Umbilical cord (tissue), 2 donors: ENCODE data around the gene MMP7. TPM values are rescaled to one million over a fixed set of nuclear protein-coding genes. Genes with fewer than 3 reads are reported as not detected.

Source experiments
- DNase-seq: peaks from one replicate; pipeline ENCODE4 v3.0.0-alpha.2; 2015; ENCODE audit warnings: low spot score
- total RNA-seq: library from RNA; depleted of rRNA; stranded (reverse); fragments of >200 nt; gene quantifications from one replicate; pipeline ENCODE4 v1.2.3, GENCODE V29; 2014; ENCODE audit warnings: low replicate concordance; ENCODE audit not compliant: insufficient read depth

The MMP7 gene
- 23.8 TPM for total RNA-seq

GRCh38 chr11:102530558-102530957, at the start of gene MMP7:
Gene MMP7, minus strand, starts transcription at chr11:102530747. Its CDS starts 47 bp downstream, at chr11:102530700.
- no peak for DNase-seq

GRCh38 chr11:102577723-102578122, 47.2 kb upstream of the MMP7 start:
- DNase-seq = no peak

GRCh38 chr11:102577182-102577581, 46.6 kb upstream of the MMP7 start:
- DNase-seq = no peak

- no peak for DNase-seq
Observed at GRCh38 chr11:102576350-102576749, 45.8 kb upstream of the MMP7 start.

- DNase-seq = no peak
Observed at GRCh38 chr11:102575012-102575411, 44.5 kb upstream of the MMP7 start.

GRCh38 chr11:102573851-102574250, 43.3 kb upstream of the MMP7 start:
- DNase-seq = no peak

GRCh38 chr11:102572554-102573220, 42.1 kb upstream of the MMP7 start:
- DNase-seq = no peak

- no peak for DNase-seq
Observed at GRCh38 chr11:102568851-102569250, 38.3 kb upstream of the MMP7 start.

GRCh38 chr11:102566112-102566511, 35.6 kb upstream of the MMP7 start:
- DNase-seq = no peak

GRCh38 chr11:102564110-102564509, 33.6 kb upstream of the MMP7 start:
- peak; percentile 34 for DNase-seq

- DNase-seq = no peak
Observed at GRCh38 chr11:102561636-102562035, 31.1 kb upstream of the MMP7 start.

GRCh38 chr11:102560555-102561011, 30.0 kb upstream of the MMP7 start:
- DNase-seq = peak; percentile 91

- DNase-seq = no peak
Observed at GRCh38 chr11:102559839-102560238, 29.3 kb upstream of the MMP7 start.

GRCh38 chr11:102555091-102555490, 24.5 kb upstream of the MMP7 start:
- no peak for DNase-seq

- no peak for DNase-seq
Observed at GRCh38 chr11:102553835-102554282, 23.3 kb upstream of the MMP7 start.

- DNase-seq = no peak
Observed at GRCh38 chr11:102552447-102553194, 22.1 kb upstream of the MMP7 start.

GRCh38 chr11:102552020-102552419, 21.5 kb upstream of the MMP7 start:
- DNase-seq = no peak

GRCh38 chr11:102551169-102551781, 20.7 kb upstream of the MMP7 start:
- DNase-seq = no peak

GRCh38 chr11:102546923-102547471, 16.4 kb upstream of the MMP7 start:
- no peak for DNase-seq

GRCh38 chr11:102546427-102546826, 15.9 kb upstream of the MMP7 start:
- no peak for DNase-seq

GRCh38 chr11:102545701-102546100, 15.2 kb upstream of the MMP7 start:
- DNase-seq = no peak

- DNase-seq = no peak
Observed at GRCh38 chr11:102544594-102544993, 14.0 kb upstream of the MMP7 start.
